H1 (cell line): Measurements from ENCODE around the gene MAGI2.

Source experiments
- CBX5 ChIP-seq: fragments of 300-800, 300-1000 bp; sonication (generic); IDR thresholded peaks from 2 replicates; pipeline ENCODE4 v1.7.1; 2016; ENCODE audit warnings: antibody characterized with exemption, low read length, low read depth
- CEBPB ChIP-seq: IDR thresholded peaks from 2 replicates; pipeline ENCODE4 v1.6.1; 2012; ENCODE audit warnings: low read depth, low read length
- CTCF ChIP-seq, 3 experiments: IDR thresholded peaks; 1 replicate in 2 of 3; 2 replicates in 1 of 3; pipeline versions ENCODE4 v1.5.1 to v1.6.1; 2011; ENCODE audit warnings: low read length in 3 of 3, mild to moderate bottlenecking in 3 of 3, inconsistent platforms in 2 of 3, low read depth in 1 of 3, moderate library complexity in 1 of 3; ENCODE audit not compliant: insufficient read depth in 1 of 3; ENCODE audit errors: control extremely low read depth in 1 of 3
- EP300 ChIP-seq, 2 experiments: IDR thresholded peaks; 1 replicate in 1 of 2; 2 replicates in 1 of 2; pipeline ENCODE4 v1.6.1; 2011 to 2012; ENCODE audit warnings: low read depth in 2 of 2, low read length in 2 of 2, mild to moderate bottlenecking in 2 of 2, borderline replicate concordance in 1 of 2, inconsistent platforms in 1 of 2, moderate library complexity in 1 of 2
- EZH2 ChIP-seq: fragments of 200-600 bp; sonication (generic); IDR thresholded peaks from 2 replicates; pipeline ENCODE4 v1.7.1; 2012; ENCODE audit warnings: low read depth, mild to moderate bottlenecking, moderate library complexity, low read length, inconsistent platforms; ENCODE audit not compliant: severe bottlenecking
- FOSL1 ChIP-seq: IDR thresholded peaks from 2 replicates; pipeline ENCODE4 v1.6.1; 2011; ENCODE audit warnings: mild to moderate bottlenecking, low read depth, low read length, moderate library complexity; ENCODE audit not compliant: insufficient read depth
- JUND ChIP-seq: IDR thresholded peaks from 2 replicates; pipeline ENCODE4 v1.6.1; 2011; ENCODE audit warnings: mild to moderate bottlenecking, improper control_type of control experiment, low read length
- POLR2A ChIP-seq, 2 experiments: IDR thresholded peaks; 1 replicate in 1 of 2; 2 replicates in 1 of 2; pipeline ENCODE4 v1.6.1; 2011; ENCODE audit warnings: low read depth in 2 of 2, low read length in 2 of 2, mild to moderate bottlenecking in 2 of 2; ENCODE audit errors: control extremely low read depth in 1 of 2
- POLR2AphosphoS5 ChIP-seq: IDR thresholded peaks from 2 replicates; pipeline ENCODE4 v1.6.1; 2011; ENCODE audit warnings: low read depth, low read length
- RBBP5 ChIP-seq: IDR thresholded peaks from 2 replicates; pipeline ENCODE4 v1.7.1; 2012; ENCODE audit warnings: low read depth, mild to moderate bottlenecking, inconsistent platforms, low read length, moderate library complexity, borderline replicate concordance
- TAF1 ChIP-seq: IDR thresholded peaks from 2 replicates; pipeline ENCODE4 v1.6.1; 2011; ENCODE audit warnings: mild to moderate bottlenecking, low read depth, low read length
- TCF12 ChIP-seq: IDR thresholded peaks from 2 replicates; pipeline ENCODE4 v1.6.1; 2011; ENCODE audit warnings: low read depth, mild to moderate bottlenecking, low read length

GRCh38 chr7:79459381-79459780 lies 5.9 kb upstream of the MAGI2 start:
- no peak for TF ChIP-seq POLR2AphosphoS5
- TF ChIP-seq RBBP5: no peak
- TF ChIP-seq EP300 (IDR thresholded peaks at IDR 0.05; ENCODE audit: borderline replicate concordance in 1 of 2, low read depth in 2 of 2, low read length in 2 of 2): no peak
- TF ChIP-seq CTCF (IDR thresholded peaks at IDR 0.05; ENCODE audit: control extremely low read depth in 1 of 3, insufficient read depth in 1 of 3, low read depth in 1 of 3, low read length in 3 of 3): no peak
- TF ChIP-seq POLR2A (IDR thresholded peaks at IDR 0.05; ENCODE audit: control extremely low read depth in 1 of 2, low read depth in 2 of 2, low read length in 2 of 2): no peak
- no peak for TF ChIP-seq FOSL1
- no peak for TF ChIP-seq JUND
- TF ChIP-seq CEBPB: no peak
- TF ChIP-seq CBX5: no peak
- no peak for TF ChIP-seq EZH2
- TF ChIP-seq TAF1: no peak
- no peak for TF ChIP-seq TCF12
